SK-N-MC (cell line): ENCODE data around the gene UBE2G1.
"Not testable (repeated sequence)": the region's sequence is repeated elsewhere in the genome, so short reads cannot be mapped to it uniquely, and the experiment has no call there.

Experiments used
- DNase-seq: peaks from one replicate; pipeline ENCODE4 v3.0.0-alpha.2; 2011; ENCODE audit warnings: low read depth, low spot score
- H3K27ac ChIP-seq: fragments of 200-600 bp; sonication (generic); 2 replicates; pipeline ENCODE4 v1.5.1; 2016; ENCODE audit warnings: mixed run types
- H3K36me3 ChIP-seq: fragments of 200-600 bp; sonication (generic); 2 replicates; pipeline ENCODE4 v1.6.1; 2017; ENCODE audit warnings: antibody characterized with exemption, low read length, mixed read lengths; ENCODE audit not compliant: insufficient read depth
- H3K4me3 ChIP-seq: fragments of 200-600 bp; sonication (generic); 2 replicates; pipeline ENCODE4 v1.5.1; 2016
- H3K9ac ChIP-seq: fragments of 200-600 bp; sonication (generic); 2 replicates; pipeline ENCODE4 v1.8.0; 2017; ENCODE audit warnings: mixed run types, mixed read lengths; ENCODE audit not compliant: insufficient read length
- H3K9me3 ChIP-seq: fragments of 200-600 bp; sonication (generic); 2 replicates; pipeline ENCODE4 v1.6.1; 2017; ENCODE audit warnings: low read depth, mild to moderate bottlenecking, antibody characterized with exemption, low read length, moderate library complexity, mixed read lengths
- EZH2 ChIP-seq: fragments of 200-600 bp; sonication (generic); IDR thresholded peaks from one replicate; pipeline ENCODE4 v1.6.1; 2017; ENCODE audit warnings: antibody characterized with exemption
- FOXP2 ChIP-seq: optimal IDR thresholded peaks from 2 replicates; pipeline ENCODE3; 2011; ENCODE audit warnings: mild to moderate bottlenecking, moderate library complexity; ENCODE audit not compliant: insufficient read depth; ENCODE audit errors: extremely low read length, control extremely low read depth
- POLR2AphosphoS5 ChIP-seq: IDR thresholded peaks from 2 replicates; pipeline ENCODE4 v1.6.1; 2012; ENCODE audit warnings: mild to moderate bottlenecking, low read depth, low read length, borderline replicate concordance

UBE2G1 gene

DNA sequence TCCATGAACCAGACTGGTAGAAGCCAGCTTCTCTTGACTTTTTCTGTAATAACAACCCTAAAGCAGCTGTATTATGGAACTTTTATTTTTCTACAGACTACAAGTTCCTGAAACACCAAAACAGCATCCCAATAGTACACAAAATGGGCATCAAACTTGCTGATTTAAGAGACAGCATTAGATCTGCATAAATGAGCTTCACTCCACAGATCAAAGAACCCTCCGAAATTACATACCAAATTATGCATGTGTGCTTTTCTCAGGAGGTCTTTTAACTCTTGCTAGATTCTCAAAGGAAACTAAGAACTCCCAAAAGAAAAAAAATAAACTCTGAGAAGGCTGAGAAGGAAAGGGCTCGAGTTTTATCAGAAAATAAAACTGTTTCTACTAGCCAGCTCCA lies 12.3 kb downstream of the UBE2G1 start:
- no peak for DNase-seq
- Histone ChIP-seq H3K27ac (0 out of 2 replicates have a peak overlapping the region, but pooled peaks have one; percentile 46), H3K4me3 (no peak overlapping the region), H3K9me3 (no peaks in the 10 kb centered on the region), H3K36me3 (peaks cover 4% of the 10 kb centered on the region), H3K9ac (no peak overlapping the region)
- no peak for TF ChIP-seq FOXP2
- no peak for TF ChIP-seq EZH2
- TF ChIP-seq POLR2AphosphoS5: no peak

DNA sequence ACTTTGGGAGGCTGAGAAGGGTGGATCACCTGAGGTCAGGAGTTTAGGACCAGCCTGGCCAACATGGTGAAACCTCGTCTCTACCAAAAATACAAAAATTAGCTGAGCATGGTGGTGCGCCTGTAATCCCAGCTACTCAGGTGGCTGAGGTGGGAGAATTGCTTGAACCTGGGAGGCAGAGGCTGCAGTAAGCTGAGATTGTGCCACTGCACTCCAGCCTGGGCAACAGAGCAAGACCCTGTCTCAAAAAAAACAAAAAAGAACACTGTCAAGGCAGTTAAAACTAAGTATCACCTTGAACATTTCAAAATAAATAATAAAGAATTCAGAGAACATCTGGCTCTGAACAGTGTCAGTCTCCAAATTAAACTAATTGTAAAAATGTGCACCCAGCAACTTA lies 16.3 kb downstream of the UBE2G1 start:
- not testable (repeated sequence) for H3K27ac ChIP-seq, DNase-seq, H3K9ac ChIP-seq, H3K4me3 ChIP-seq, H3K9me3 ChIP-seq, H3K36me3 ChIP-seq

DNA sequence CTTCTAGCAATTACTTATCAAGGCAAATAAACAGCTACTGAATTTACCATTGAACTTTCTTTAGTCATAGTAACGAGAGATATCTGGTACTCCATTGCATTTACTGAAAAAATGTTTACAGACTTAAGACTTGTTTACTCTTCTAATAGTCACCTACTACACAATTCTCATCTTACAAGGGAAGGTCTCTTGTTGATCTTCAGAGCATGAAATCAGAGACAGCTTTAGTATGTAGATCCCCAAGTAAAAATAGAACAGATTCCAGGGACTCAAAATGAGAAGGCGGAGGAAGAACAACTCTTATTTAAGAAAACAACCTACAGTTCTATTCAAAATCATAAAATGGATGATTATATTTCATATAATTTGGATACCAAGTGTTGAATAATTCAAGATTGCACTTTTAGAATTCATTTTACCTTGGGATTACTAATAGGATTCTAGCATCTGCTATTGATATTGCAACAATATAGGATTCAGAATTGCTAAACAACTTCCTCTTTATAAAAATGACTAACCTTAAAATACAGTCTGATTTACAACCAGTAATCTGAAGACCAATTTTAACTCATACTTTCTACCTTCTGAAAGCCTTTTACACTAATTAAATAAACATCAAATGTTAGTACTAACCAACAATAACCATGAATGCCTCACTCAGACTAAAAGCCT lies 20.8 kb downstream of the UBE2G1 start:
- no peaks in the 10 kb centered on the region for H3K9me3 ChIP-seq
- DNase-seq: no peak
- TF ChIP-seq POLR2AphosphoS5 (no peak), FOXP2 (no peak), EZH2 (no peak)
- no peak overlapping the region for H3K9ac ChIP-seq
- H3K4me3 ChIP-seq: no peak overlapping the region
- H3K36me3 ChIP-seq: no peaks in the 10 kb centered on the region; the same call in 1 of the 2 replicates
- H3K27ac ChIP-seq: peak overlapping the region; percentile 69

DNA sequence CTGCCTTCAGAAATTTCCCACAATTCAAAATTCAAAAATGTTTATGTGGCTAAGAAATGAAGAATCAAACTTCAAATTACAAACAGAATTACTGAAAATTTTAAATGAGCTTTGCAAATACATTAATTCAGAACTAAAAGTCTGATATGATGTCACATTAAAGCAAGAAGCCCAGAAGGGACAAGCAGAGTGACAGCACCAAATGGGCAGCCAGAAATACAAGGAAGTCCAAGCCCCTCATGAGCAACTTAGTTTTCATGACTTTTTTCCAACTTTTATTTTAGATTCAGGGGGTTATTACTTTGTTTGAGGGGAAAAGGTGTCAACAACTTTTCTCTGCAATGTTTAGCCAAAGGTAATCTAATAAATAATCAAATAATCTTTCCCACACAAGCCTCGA lies 21.5 kb downstream of the UBE2G1 start:
- Histone ChIP-seq H3K9me3 (no peaks in the 10 kb centered on the region), H3K36me3 (no peaks in the 10 kb centered on the region; the same call in 1 of the 2 replicates), H3K9ac (no peak overlapping the region), H3K27ac (no peak overlapping the region), H3K4me3 (no peak overlapping the region)
- TF ChIP-seq POLR2AphosphoS5: no peak
- TF ChIP-seq EZH2: no peak
- no peak for TF ChIP-seq FOXP2
- no peak for DNase-seq

DNA sequence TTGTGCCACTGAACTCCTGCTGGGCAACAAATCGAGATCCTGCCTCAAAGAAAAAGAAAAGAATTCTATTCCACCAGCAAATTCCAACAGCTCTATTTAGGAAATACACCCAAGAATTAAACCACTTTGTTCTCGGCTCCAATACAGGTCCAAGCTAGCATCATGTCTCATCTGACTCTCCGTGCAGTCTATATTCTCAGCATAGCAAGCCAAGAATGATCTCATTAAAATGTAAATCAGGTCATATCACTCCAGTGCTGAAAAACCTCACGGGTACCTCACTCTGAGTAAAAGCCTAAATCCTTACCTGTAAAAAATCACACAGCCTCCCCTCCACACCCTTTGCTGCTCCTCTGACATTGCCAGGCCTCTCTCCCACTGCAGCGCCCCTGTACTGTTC lies 23.9 kb downstream of the UBE2G1 start:
- no peaks in the 10 kb centered on the region for H3K36me3 ChIP-seq
- DNase-seq: no peak
- H3K9ac ChIP-seq: no peak overlapping the region
- no peaks in the 10 kb centered on the region for H3K9me3 ChIP-seq
- TF ChIP-seq EZH2: no peak
- TF ChIP-seq FOXP2: no peak
- no peak for TF ChIP-seq POLR2AphosphoS5
- H3K27ac ChIP-seq: no peak overlapping the region
- no peak overlapping the region for H3K4me3 ChIP-seq

DNA sequence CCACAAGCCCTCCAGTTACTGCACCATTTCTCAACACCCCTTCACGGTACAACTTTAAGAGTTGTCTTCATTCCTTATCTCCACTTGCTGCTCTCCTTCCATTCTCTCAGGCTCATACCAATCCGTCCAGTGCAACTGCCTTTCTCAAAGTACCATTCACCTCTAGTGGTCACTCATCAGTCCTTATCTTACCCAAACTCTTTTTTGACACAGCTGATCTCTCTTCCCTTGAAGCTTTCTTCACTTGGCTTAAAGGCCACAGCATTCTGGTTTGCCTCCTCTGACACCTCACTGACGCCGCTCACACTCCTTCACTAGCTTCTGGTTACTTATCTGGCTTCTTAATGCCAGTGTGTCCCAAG lies 24.9 kb downstream of the UBE2G1 start:
- H3K27ac ChIP-seq: no peak overlapping the region
- TF ChIP-seq POLR2AphosphoS5 (no peak), FOXP2 (no peak), EZH2 (no peak)
- no peak for DNase-seq
- H3K9me3 ChIP-seq: no peaks in the 10 kb centered on the region
- no peak overlapping the region for H3K9ac ChIP-seq
- no peak overlapping the region for H3K4me3 ChIP-seq
- no peaks in the 10 kb centered on the region for H3K36me3 ChIP-seq

DNA sequence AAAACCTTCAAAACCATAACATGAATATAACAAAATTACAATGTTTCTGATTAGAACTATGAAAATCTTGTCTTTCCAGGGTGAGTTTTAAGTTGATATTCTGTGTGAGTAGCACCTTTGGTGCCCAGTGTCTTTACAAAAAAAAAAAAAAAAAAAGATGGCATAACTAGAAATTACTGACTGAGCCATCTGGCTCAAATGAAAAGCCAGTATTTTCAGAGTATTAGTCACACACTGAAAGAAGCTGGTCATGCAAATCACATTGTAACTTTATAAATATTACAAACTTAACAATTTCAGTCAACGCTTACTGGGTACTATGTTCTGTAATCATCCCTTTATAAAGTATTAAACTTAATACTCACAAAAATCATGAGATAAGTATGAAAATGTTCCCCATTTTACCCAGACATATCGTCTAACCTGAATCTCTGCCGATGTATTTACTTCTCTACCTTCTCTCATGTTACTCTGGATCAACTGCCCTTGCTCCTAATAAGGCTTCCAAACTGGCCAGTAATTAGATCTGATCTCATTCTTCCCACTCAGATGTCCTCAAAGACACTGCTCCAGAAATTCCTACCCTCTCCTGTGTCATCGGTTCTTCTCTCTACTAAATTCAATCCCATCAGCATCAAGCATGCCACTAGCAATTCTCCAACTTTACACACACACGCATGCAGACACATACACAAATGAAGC lies 25.4 kb downstream of the UBE2G1 start:
- Histone ChIP-seq H3K4me3 (no peak overlapping the region), H3K27ac (no peak overlapping the region), H3K9me3 (no peaks in the 10 kb centered on the region), H3K36me3 (no peaks in the 10 kb centered on the region), H3K9ac (no peak overlapping the region)
- TF ChIP-seq FOXP2: no peak
- TF ChIP-seq POLR2AphosphoS5: no peak
- TF ChIP-seq EZH2: no peak
- no peak for DNase-seq

DNA sequence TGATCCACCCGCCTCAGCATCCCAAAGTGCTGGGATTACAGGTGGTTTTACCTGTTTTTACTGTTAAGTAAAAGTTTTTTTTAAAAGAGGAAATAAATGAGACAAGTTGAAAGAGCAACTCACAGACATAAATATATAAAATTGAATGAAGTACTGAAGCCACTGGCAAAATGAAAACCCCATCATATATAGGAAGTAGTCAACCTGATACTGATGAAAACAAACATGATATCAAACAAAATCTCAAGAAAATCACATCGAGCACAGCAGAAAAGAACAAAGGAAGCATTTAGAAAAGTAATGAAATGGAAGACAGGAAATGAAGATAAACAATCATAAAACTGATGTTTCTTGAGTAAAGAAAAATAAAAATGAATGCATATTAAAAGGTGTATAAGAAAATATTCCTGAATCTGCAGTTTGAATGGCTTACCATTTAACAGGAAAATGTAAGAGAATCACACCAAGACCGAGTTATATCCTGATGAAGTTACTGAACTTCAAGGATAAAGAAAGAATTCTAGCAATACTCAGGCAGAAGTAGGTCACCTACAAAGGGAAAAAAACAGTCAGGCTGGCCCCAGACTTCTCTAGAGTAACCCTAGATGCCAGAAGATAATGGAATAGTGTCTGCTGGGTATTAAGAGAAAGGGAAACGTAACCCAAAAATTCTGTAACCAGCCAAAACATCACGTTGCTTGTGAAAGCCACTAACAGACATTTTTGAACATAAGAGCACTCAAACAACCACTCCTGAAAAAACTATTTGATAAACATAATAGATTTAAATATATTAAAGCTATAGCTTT lies 31.5 kb downstream of the UBE2G1 start:
- Histone ChIP-seq H3K36me3 (no peaks in the 10 kb centered on the region), H3K9ac (no peak overlapping the region), H3K9me3 (no peaks in the 10 kb centered on the region), H3K27ac (peak overlapping the region; percentile 53; the same call in 1 of the 2 replicates), H3K4me3 (no peak overlapping the region)
- no peak for DNase-seq
- TF ChIP-seq FOXP2 (no peak), EZH2 (no peak), POLR2AphosphoS5 (no peak)

DNA sequence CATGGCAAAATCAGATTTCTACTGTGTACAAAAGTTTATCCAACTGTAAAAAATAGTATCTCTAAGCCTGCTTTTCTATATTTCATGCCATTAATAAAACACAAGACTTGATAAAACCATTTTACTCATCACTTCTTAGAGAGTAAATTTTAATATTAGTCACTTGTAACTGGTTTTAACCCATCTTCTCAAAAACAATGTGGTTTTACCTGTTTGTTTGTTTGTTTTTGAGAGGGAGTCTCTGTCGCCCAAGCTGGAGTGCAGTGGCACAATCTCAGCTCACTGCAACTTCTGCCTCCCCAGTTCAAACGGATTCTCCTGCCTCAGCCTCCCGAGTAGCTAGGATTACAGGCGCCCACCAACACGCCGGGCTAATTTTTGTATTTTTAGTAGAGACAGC lies 32.1 kb downstream of the UBE2G1 start:
- DNase-seq: no peak
- H3K9ac ChIP-seq: no peak overlapping the region
- H3K36me3 ChIP-seq: peaks cover 5% of the 10 kb centered on the region
- H3K4me3 ChIP-seq: no peak overlapping the region
- no peak overlapping the region for H3K27ac ChIP-seq
- H3K9me3 ChIP-seq: no peaks in the 10 kb centered on the region
- no peak for TF ChIP-seq FOXP2
- no peak for TF ChIP-seq EZH2
- no peak for TF ChIP-seq POLR2AphosphoS5
